ENCODE data around the gene RTN4R. TPM values are rescaled to one million over a fixed set of nuclear protein-coding genes. Genes with fewer than 3 reads are reported as not detected.

RTN4R gene
- polyA plus RNA-seq, 1 experiment, result 0.16 TPM

- Histone ChIP-seq H3K27me3 (ENCODE audit: control insufficient read depth, insufficient read depth, low read length) (peaks cover 18% of the 10 kb centered on the region), H3K27ac (ENCODE audit: low read depth, low read length) (no peak overlapping the region), H3K9me3 (ENCODE audit: control insufficient read depth, insufficient read depth, low read length) (peaks cover 9% of the 10 kb centered on the region), H3K4me3 (ENCODE audit: low read depth, low read length) (no peak overlapping the region)
- no peak for DNase-seq (ENCODE audit: low read depth, low spot score)
- CTCF ChIA-PET, result no interaction called here
- no peak for TF ChIP-seq CTCF (IDR thresholded peaks at IDR 0.05; ENCODE audit: low read depth, low read length)
- POLR2A ChIA-PET, result interaction anchor here (0.7 kb wide), 1 partner anchor 1519 kb away, joined by 3 read pairs; no protein-coding TSS in a partner anchor
These were observed 51.1 kb downstream of the RTN4R start for GRCh38 chr22:20216863-20217499.

GRCh38 chr22:20215742-20216141, 52.4 kb downstream of the RTN4R start:
- no peak for DNase-seq (ENCODE audit: low read depth, low spot score)
- no peak for TF ChIP-seq CTCF (IDR thresholded peaks at IDR 0.05; ENCODE audit: low read depth, low read length)
- ChIA-PET CTCF (no interaction called here), POLR2A (no interaction called here)
- Histone ChIP-seq H3K9me3 (ENCODE audit: control insufficient read depth, insufficient read depth, low read length) (peaks cover 9% of the 10 kb centered on the region), H3K27me3 (ENCODE audit: control insufficient read depth, insufficient read depth, low read length) (peaks cover 17% of the 10 kb centered on the region), H3K27ac (ENCODE audit: low read depth, low read length) (no peak overlapping the region), H3K4me3 (ENCODE audit: low read depth, low read length) (no peak overlapping the region)

GRCh38 chr22:20214853-20215252, 53.3 kb downstream of the RTN4R start:
- no peak overlapping the region for H3K27ac ChIP-seq (ENCODE audit: low read depth, low read length)
- H3K27me3 ChIP-seq (ENCODE audit: control insufficient read depth, insufficient read depth, low read length), result peaks cover 12% of the 10 kb centered on the region
- H3K4me3 ChIP-seq (ENCODE audit: low read depth, low read length), result no peak overlapping the region
- CTCF ChIA-PET, result no interaction called here
- POLR2A ChIA-PET, result no interaction called here
- DNase-seq (ENCODE audit: low read depth, low spot score), result no peak
- no peak for TF ChIP-seq CTCF (IDR thresholded peaks at IDR 0.05; ENCODE audit: low read depth, low read length)
- peaks cover 8% of the 10 kb centered on the region for H3K9me3 ChIP-seq (ENCODE audit: control insufficient read depth, insufficient read depth, low read length)

GRCh38 chr22:20213833-20214708, 54.0 kb downstream of the RTN4R start:
- peaks cover under 1% of the 10 kb centered on the region for H3K9me3 ChIP-seq (ENCODE audit: control insufficient read depth, insufficient read depth, low read length)
- no peak for DNase-seq (ENCODE audit: low read depth, low spot score)
- peaks cover 5% of the 10 kb centered on the region for H3K27me3 ChIP-seq (ENCODE audit: control insufficient read depth, insufficient read depth, low read length)
- no peak overlapping the region for H3K27ac ChIP-seq (ENCODE audit: low read depth, low read length)
- CTCF ChIA-PET, result interaction anchor here (0.6 kb wide), 1 partner anchor 17 kb away, joined by 4 read pairs; no protein-coding TSS in a partner anchor
- POLR2A ChIA-PET, result no interaction called here
- H3K4me3 ChIP-seq (ENCODE audit: low read depth, low read length), result no peak overlapping the region
- TF ChIP-seq CTCF (IDR thresholded peaks at IDR 0.05; ENCODE audit: low read depth, low read length), result no peak

All from AG04450 (cell line).